GM06990 (cell line): Measurements from ENCODE around the gene IRF2BP1.
"Not testable (repeated sequence)": the region's sequence is repeated elsewhere in the genome, so short reads cannot be mapped to it uniquely, and the experiment has no call there.

Experiments used
- DNase-seq: peaks from one replicate; pipeline ENCODE4 v3.0.0-alpha.2; 2011; ENCODE audit not compliant: insufficient read length; ENCODE audit errors: extremely low read depth
- H3K27me3 ChIP-seq: replicated peaks from 2 replicates; pipeline ENCODE4 v1.6.0; 2011; ENCODE audit warnings: low read length; ENCODE audit not compliant: control insufficient read depth, insufficient read depth
- H3K36me3 ChIP-seq: 2 replicates; pipeline ENCODE4 v1.5.1; 2011; ENCODE audit warnings: low read length; ENCODE audit not compliant: control insufficient read depth, insufficient read depth
- H3K4me3 ChIP-seq: replicated peaks from 2 replicates; pipeline ENCODE4 v1.5.1; 2011; ENCODE audit warnings: low read depth, mild to moderate bottlenecking, control low read depth, low read length
- TF ChIP-seq, protein P1 (sequence below): IDR thresholded peaks from 2 replicates; pipeline ENCODE4 v1.5.1; 2011; ENCODE audit warnings: low read length, control low read depth, mild to moderate bottlenecking, inconsistent platforms; ENCODE audit not compliant: insufficient read depth, poor library complexity, severe bottlenecking

The IRF2BP1 gene

DNA sequence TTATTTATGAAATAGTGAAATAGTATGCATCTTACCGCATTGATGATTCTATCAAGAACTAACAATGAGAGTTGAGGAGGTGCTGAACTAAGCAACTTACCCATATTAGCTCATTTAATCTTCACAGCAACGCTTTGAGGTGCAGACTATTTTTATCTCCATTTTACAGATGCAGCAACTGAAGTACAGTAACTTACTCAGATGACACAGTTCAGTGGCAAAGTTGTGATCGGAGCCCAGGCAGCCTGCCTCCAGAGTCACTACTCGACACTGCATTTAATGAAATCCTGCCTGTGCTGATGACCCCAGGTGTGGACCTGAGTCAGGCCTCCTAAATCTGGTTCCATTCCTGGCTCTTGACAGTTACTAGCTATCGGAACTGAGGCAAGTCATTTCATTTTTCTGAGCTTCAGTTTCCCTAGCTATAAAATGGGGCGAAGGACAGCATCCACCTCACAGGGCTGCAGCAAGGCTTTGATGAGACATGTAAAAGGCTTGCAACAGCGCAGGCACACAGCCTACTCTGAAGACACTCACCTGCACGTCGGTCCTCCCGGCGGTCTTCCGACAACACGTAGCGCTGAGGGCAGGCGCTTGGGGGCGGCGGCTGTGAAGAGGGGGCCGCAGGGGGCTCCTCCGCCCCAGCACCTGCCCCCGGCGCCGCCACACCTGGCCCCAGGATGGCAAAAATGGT is 14.9 kb upstream of the IRF2BP1 start:
- H3K27me3 ChIP-seq: no peaks in the 10 kb centered on the region
- no peak for DNase-seq
- peak overlapping the region; percentile 84 for H3K4me3 ChIP-seq
- TF ChIP-seq, protein P1, sequence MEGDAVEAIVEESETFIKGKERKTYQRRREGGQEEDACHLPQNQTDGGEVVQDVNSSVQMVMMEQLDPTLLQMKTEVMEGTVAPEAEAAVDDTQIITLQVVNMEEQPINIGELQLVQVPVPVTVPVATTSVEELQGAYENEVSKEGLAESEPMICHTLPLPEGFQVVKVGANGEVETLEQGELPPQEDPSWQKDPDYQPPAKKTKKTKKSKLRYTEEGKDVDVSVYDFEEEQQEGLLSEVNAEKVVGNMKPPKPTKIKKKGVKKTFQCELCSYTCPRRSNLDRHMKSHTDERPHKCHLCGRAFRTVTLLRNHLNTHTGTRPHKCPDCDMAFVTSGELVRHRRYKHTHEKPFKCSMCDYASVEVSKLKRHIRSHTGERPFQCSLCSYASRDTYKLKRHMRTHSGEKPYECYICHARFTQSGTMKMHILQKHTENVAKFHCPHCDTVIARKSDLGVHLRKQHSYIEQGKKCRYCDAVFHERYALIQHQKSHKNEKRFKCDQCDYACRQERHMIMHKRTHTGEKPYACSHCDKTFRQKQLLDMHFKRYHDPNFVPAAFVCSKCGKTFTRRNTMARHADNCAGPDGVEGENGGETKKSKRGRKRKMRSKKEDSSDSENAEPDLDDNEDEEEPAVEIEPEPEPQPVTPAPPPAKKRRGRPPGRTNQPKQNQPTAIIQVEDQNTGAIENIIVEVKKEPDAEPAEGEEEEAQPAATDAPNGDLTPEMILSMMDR: no peak
- H3K36me3 ChIP-seq: no peaks in the 10 kb centered on the region; the same call in 1 of the 2 replicates

DNA sequence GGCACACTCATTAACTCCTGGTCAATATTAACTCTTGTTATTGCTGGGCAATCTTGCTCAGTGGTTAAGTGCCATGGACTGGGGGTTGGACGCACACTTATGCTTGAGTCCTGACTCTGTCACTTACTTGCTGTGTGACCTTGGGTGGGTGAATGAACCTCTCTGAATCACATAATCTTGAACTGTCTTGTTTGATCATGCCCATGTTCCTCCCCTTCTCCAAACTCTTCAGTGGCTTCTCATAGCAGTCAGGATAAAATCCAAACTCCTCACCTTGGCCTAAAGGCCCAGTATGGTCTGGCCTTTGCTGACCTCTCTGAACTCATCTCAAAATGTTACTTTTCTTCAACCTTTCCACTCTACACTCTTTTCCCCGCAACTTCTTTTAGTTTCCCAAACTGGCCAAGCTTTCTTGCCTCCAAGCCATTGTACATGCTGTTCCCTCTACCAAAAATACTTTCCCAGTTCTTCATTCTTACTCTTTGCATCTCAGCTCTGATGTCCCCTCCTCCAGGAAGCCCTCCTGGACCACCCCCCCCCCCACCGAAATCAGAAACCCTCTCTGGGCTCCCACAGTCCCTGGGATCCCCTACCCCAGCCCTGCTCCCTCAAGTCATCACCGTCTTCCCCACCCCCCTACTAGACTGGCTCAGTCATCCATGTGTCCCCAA is 14.1 kb upstream of the IRF2BP1 start:
- DNase-seq: no peak
- Histone ChIP-seq H3K27me3 (no peaks in the 10 kb centered on the region), H3K4me3 (no peak overlapping the region), H3K36me3 (no peaks in the 10 kb centered on the region; the same call in none of the 2 replicates)
- TF ChIP-seq, protein P1: no peak

- Histone ChIP-seq H3K27me3 (no peaks in the 10 kb centered on the region), H3K36me3 (peaks cover 2% of the 10 kb centered on the region), H3K4me3 (no peak overlapping the region)
- DNase-seq: no peak
- TF ChIP-seq, protein P1: no peak
Observed at GRCh38 chr19:45899253-45899652, 13.3 kb upstream of the IRF2BP1 start.

GRCh38 chr19:45897261-45897812 is 11.4 kb upstream of the IRF2BP1 start:
- DNase-seq: no peak
- Histone ChIP-seq H3K4me3 (no peak overlapping the region), H3K36me3 (peaks cover 2% of the 10 kb centered on the region), H3K27me3 (no peaks in the 10 kb centered on the region)
- TF ChIP-seq, protein P1: no peak

DNA sequence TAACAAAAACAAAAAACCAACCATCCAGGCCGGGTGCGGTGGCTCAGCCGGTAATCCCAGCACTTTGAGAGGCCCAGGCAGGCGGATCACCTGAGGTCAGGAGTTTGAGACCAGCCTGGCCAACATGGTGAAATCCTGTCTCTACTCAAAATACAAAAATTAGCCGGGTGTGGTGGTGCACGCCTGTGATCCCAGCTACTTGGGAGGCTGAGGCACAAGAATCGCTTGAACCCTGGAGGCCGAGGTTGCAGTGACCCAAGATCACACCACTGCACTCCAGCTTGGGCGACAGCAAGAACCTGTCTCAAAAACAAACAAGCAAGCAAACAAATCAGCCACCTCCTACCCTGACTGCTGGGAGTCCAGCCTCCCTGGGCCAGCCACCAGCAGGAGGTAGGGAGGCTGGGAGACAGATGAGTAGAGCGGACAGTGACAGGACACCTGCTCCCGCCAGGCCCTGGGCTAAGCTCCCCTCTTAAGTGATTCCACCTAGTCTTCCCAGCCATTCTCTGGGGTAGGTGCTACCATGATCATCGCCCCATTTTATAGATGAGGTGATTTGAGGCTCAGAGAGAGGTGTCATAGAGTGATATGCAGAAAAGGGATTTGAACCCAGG is 10.2 kb upstream of the IRF2BP1 start:
- not testable (repeated sequence) for H3K36me3 ChIP-seq, DNase-seq, H3K4me3 ChIP-seq, H3K27me3 ChIP-seq

DNA sequence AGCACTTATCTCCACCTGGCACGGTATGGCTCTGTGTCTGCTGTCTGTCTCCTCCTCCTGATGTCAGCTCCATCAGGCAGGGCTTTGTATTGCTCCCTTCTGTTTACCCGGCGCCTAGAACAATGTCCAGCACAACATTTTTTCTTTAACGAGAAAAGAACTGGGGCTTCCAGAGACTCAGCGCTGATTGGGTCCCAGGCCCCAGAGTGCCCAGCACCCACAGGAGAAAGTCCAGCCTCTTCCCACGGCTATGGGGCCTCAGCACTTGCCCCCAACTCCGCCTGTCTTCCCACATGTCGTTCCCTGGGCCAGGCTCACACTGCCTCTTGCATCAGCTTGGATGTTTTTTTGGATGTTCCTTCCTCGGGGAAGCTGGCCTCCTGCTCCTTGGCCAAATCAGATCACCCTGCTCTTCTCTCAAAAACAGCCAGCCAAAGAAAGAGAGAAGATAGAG is 9.6 kb upstream of the IRF2BP1 start:
- Histone ChIP-seq H3K27me3 (no peaks in the 10 kb centered on the region), H3K4me3 (no peak overlapping the region), H3K36me3 (peaks cover 2% of the 10 kb centered on the region)
- TF ChIP-seq, protein P1: no peak
- no peak for DNase-seq
